ENCODE results near the gene CCDC181.
A peak's percentile ranks its signal among the peaks of the same experiment; 100 is the strongest.
"Not testable (repeated sequence)": the region's sequence is repeated elsewhere in the genome, so short reads cannot be mapped to it uniquely, and the experiment has no call there.

CCDC181 gene

DNA sequence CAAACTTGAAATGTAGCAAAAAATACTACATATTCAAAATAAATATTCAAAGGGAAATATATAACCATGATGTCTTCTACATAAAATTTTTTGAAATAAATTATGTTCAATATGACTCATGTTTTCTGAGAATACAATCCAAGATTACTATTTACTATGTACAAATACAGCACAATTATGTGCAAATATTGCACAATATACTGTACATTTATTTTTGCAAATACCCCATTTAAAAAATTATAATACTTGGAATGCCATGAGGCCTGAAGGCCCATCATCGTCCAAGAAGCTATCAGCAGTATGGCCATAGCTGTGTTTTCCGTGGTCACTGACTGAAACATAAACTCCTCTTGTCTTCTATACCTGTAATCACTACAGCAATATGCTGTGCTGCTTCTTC lies 12.3 kb downstream of the CCDC181 start:
- no peak overlapping the region for H3K4me3 ChIP-seq (ENCODE audit: low read depth, low read length)
- no peak for DNase-seq (ENCODE audit: low read depth)

DNA sequence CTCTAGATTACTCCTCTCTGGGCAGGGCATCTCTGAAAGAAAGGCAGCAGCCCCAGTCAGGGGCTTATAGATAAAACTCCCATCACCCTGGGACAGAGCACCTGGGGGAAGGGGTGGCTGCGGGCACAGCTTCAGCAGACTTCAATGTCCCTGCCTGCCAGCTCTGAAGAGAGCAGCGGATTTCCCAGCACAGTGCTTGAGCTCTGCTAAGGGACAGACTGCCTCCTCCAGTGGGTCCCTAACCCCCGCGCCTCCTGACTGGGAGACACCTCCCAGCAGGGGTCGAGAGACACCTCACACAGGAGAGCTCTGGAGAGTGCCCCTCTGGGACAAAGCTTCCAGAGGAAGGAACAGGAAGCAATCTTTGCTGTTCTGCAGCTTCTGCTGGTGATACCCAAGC lies 18.9 kb downstream of the CCDC181 start:
- DNase-seq (ENCODE audit: low read depth); H3K4me3 ChIP-seq (ENCODE audit: low read depth, low read length): not testable (repeated sequence)

DNA sequence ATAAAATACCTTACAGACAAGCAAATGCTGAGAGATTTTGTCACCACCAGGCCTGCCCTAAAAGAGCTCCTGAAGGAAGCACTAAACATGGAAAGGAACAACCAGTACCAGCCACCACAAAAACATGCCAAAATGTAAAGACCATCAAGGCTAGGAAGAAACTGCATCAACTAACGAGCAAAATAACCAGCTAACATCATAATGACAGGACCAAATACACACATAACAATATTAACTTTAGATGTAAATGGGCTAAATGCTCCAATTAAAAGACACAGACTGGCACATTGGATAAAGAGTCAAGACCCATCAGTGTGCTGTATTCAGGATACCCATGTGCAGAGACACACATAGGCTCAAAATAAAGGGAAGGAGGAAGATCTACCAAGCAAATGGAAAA lies 24.7 kb downstream of the CCDC181 start:
- not testable (repeated sequence) for H3K4me3 ChIP-seq (ENCODE audit: low read depth, low read length); DNase-seq (ENCODE audit: low read depth)

DNA sequence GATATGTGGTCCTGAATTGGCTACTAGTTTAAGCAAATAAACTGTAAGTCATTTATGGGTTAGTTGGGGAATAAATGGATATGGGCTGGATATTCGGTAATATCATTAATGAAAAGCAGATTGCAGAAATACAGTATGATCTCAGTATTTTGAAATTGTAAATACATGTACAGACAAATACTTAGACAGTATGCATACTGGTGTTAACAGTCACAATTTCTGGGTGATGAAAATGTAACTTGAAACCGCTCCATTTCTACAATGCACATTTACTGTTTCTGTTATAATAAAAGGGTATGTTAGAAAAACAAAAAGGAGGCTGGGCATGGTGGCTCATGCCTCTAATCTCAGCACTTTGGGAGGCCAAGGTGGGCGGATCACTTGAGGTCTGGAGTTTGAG lies 31.3 kb downstream of the CCDC181 start:
- no peak overlapping the region for H3K4me3 ChIP-seq (ENCODE audit: low read depth, low read length)
- no peak for DNase-seq (ENCODE audit: low read depth)

DNA sequence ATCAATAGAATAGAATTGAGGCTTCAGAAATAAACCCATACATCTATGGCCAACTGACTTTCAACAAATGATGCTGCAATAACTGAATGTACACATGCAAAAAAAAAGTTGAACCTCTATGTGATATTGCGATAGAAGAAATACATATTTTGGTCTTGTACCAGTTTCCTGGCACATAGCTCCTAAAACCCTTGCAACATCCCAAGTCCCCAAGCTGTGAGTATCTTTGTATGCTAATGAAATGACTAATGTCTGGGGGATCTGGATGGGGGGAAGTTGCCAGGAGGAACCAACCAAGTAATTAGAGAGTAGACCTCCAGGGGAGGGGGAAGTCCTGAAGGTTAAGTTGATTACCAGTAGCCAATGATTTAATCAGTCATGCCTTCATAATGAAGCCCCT lies 34.9 kb downstream of the CCDC181 start:
- no peak for DNase-seq (ENCODE audit: low read depth)
- H3K4me3 ChIP-seq (ENCODE audit: low read depth, low read length), result no peak overlapping the region

DNA sequence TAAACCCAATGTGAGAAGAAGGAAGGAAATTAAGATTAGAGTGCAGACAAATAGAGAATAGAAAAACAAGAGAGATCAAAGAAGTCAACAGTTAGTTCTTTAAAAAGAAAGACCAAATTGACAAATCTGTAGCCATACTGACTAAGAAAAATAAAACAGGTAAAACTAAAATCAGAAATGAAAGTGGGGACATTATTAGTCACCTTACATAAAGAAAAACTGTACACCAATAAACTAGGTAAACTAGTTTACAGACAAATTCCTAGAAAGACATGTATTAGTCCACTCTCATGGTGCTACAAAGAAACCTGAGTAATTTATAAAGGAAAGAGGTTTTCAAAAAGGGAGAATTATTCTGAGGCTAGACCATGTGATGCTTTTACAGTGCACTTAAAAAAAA lies 37.0 kb downstream of the CCDC181 start:
- DNase-seq (ENCODE audit: low read depth), result no peak

DNA sequence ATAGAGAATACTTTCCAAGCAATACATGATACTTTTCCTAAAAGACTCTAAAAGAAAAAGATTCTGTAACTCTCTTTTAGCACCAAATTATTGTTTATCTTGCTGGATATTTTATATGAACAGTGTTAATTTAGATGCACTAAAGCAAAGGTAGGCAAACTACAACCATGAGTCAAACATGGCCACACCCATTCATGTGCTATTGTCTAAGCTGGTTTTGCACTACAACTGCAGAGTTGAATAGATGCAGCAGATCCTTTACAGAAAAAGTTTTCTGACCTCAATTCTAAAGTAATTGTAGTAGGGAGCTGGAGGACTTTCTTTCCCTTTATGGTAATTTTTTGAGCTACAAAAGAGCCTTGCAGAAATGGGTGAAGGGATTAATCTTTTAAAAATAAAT lies 39.9 kb downstream of the CCDC181 start:
- H3K4me3 ChIP-seq (ENCODE audit: low read depth, low read length), result no peak overlapping the region

More for the DNA sequence above, 37.0 kb downstream of the CCDC181 start:
- H3K4me3 ChIP-seq (ENCODE audit: low read depth, low read length), result no peak overlapping the region

DNA sequence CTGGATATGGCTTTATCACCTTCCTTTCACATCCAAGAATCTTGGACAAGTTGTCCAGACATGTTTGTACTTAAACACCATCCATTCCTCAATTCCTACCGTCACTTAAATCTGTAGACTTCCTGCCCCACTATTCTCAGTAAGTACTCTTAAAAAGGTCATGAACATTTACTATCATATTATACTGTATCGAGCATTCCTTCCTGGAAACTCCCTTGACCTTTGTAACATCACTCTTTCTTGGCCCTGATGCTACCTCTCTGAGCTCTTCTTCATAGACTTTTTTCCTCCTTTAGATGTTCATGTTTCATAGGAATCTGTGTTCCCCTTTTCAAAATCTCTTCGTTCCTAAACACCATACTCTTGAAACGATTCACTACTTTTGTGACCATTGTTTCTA lies 43.8 kb downstream of the CCDC181 start:
- no peak overlapping the region for H3K4me3 ChIP-seq (ENCODE audit: low read depth, low read length)
- DNase-seq (ENCODE audit: low read depth), result no peak

More for the DNA sequence above, 39.9 kb downstream of the CCDC181 start:
- no peak for DNase-seq (ENCODE audit: low read depth)

DNA sequence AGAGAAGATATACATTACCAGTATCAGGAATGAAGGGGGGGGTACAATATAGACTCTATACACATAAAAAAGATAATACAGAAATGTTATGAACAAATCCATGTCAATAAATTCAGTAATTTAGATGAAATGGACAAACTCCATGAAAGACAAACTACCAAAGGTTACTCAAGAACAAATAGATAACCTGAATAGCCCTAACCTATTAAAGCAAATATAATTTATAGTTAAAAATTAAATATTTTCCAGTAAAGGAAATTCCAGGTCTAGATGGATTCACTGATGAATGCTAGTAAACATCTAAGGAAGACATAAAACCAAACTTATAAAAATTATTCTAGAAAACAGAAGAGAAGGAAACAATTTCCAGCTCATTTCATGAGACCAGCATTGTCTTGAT lies 46.1 kb downstream of the CCDC181 start:
- H3K4me3 ChIP-seq (ENCODE audit: low read depth, low read length), result no peak overlapping the region
- DNase-seq (ENCODE audit: low read depth), result no peak

DNA sequence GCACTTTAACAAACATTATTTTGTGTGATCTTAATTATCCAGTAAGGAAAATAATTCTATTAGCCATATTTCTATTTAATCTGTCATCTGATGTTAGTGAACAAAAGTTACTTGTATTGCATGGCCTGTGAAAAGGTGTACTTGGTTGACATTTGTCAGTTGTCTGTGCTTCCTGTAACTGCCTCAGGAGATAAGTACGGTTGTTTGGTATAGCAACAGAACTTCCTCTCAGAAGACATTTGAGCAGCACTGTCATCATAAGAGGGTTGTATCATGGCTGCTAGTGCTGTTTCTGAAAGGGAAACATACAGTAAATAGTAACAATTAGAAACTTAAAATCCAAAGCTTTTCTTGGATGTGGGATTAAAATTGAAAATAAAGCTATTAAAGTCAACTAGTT lies 55.9 kb downstream of the CCDC181 start:
- no peak for DNase-seq (ENCODE audit: low read depth)
- H3K4me3 ChIP-seq (ENCODE audit: low read depth, low read length), result no peak overlapping the region

DNA sequence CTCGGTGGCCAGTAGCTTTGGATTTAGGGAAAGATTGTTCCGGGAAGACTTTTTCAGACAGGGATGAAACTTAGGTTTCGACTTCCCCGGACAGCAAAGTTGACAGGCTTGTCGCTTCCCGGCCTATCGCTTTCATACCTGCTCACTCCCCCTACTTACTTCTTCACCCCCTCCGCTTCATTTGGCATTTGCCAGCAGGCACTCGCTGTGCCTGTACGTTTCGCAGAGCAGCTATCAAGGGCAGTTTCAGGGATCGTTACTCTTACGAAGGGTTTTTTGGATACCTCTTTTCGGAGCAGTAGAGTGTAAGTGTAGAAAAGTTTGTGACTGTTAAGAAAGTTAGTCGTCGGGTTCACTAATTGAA lies 58.9 kb downstream of the CCDC181 start:
- DNase-seq (ENCODE audit: low read depth), result no peak
- peak overlapping the region; percentile 89 for H3K4me3 ChIP-seq (ENCODE audit: low read depth, low read length)

DNA sequence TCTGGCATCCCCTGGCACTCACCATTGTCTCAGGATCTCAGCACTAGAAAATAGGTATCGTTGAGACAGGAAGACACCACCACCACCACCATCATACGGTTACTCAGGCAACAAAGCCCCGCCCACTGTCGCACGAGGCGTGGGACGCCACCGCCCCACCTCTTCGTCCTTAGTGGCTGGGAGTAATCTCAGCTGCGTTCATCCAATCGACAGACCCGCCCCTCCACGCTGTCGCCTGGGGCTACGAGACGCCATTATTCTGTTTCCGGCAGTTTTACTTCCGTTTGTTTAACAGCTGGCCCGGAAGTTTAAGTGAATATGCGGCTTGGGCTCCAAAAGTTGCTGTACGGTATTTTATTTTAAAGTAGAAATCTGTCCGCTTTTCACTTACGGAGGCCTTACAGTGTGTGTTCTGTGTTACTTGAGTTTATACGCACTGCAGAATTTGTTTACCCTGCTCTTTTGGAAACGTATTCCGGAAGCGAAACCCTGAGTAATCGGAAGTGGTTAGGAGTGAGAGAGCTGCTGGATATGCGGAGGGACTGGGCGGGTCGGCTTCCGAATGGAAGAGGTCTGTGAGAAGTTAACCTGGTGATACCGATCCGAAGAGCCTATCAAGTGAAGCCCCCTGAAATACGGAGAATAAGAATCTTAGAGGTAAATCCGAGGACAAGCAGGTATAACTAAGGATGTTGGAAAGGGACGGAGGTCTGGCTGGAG lies 59.4 kb downstream of the CCDC181 start, which contains the start of the genes BLZF1 and NME7:
Gene BLZF1 (plus strand): TSS at position 510 of the 720 bp plus-strand sequence. CDS start 1,328 bp downstream, outside the sequence.
Gene NME7 (minus strand): TSS at position 112 of the 720 bp plus-strand sequence. CDS start 87 bp downstream, at position 25.
- DNase-seq (ENCODE audit: low read depth), result peak; percentile 87
- peak within 1 kb of the TSS; percentile 89 for H3K4me3 ChIP-seq (ENCODE audit: low read depth, low read length)

DNA sequence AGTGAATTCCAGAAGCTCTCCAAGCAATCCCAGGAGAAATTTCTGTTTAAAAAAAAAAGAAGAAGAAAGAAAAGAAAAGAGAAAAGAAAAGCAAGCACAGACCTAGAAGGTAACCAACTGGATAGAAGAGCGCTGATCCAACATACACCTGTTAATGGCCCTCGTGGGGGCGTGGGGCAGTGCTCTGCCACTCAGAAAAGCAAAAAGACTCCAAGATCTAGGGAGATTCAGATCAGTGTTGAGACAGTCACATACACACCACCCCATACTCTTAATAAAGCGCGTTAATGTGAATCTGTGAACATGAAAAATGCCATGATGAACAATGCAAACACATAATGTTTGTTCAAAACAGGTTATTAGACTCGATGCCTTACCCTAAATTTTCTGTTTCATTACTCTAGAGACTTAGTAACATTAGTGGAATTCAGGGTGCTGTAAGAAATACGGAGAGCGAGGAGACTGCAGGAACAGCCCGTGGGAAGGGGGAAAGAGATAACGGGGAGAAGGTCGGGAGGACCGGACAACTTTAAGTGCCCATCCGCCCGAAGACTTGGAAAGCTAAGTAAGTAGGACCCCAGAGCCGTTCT lies 60.1 kb downstream of the CCDC181 start:
- peak overlapping the region; percentile 89 for H3K4me3 ChIP-seq (ENCODE audit: low read depth, low read length)
- no peak for DNase-seq (ENCODE audit: low read depth)

DNA sequence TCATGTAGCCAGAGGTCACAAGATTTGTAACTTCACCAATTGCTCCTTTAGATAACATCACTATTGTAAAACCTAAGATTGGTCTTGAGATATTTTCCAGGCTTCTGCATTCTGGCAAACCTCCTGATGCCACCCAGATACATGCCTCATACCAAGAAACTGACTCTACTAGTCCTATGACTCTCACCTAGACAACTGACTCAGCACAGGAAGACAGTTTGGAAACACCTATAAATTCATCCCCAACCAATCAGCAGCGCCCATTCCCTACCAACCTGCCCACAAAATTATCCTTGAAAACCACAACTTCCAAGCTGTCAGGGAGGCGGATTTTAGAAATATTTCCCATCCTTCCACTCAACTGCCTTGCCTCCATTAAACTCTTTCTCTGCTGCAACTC lies 62.3 kb downstream of the CCDC181 start:
- H3K4me3 ChIP-seq (ENCODE audit: low read depth, low read length), result no peak overlapping the region
- no peak for DNase-seq (ENCODE audit: low read depth)

DNA sequence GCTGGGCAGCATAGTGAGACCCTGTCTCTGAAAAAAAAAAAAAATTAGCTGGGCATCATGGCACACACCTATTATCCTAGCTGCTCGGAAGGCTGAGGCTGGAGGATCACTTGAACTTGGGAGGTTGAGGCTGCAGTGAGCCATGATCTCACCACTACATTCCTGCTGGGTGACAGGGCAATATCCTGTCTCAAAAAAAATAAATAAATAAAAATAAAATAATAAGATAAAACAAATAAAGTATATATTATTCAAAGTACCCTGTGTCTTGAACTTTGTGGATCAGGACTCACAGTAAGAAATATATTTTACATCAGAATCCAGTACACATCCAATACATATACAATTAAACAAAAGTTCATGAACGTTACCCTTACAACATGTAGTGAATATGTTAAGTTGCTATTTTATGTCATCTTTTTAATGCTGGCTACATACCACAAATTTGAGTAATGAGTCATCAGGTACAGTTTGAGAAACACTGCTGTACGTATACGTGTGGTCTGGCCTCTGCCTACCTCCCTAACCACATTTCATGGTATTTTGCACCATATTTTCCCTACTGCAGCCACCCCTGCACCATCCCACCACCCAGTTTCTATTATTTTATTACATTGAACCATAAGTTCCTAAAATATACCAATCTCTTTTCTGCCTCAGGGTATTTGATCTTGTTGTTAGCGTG lies 64.1 kb downstream of the CCDC181 start:
- peak; percentile 83 for DNase-seq (ENCODE audit: low read depth)
- no peak overlapping the region for H3K4me3 ChIP-seq (ENCODE audit: low read depth, low read length)

DNA sequence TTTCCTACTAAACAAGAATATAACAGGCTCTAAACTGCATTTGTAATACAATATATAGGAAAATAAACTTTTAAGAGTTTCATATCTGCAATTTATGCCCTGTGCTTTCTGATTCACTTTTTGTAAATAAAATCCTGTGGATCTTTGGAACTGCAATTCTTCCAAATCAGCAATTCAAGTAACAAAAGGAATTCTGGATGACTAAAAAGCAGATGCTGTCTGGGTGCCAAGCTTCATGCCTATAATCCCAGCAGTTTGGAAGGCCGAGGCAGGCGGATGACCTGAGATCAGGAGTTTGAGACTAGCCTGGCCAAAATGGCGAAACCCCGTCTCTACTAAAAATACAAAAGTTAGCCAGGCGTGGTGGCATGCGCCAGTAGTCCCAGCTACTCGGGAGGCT lies 66.0 kb downstream of the CCDC181 start:
- no peak for DNase-seq (ENCODE audit: low read depth)
- H3K4me3 ChIP-seq (ENCODE audit: low read depth, low read length), result no peak overlapping the region

DNA sequence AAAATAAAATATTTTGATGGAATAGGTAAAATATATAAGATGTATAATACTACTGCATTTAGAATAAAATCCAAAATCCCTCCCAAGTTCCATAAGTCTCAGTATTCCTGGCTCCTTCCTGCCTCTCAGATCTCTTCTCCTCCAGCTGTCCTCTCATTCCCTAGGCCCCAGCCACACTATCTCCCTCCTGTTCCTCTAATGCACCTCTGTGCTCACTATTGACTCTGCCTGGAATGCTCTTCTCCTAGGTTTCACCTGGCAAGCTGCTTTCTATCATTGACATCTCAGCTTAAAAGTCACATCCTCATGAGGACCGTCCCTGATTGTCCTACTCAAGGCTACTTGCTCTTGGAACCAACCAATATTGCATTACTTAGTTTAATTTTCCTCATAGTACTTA lies 66.9 kb downstream of the CCDC181 start:
- no peak overlapping the region for H3K4me3 ChIP-seq (ENCODE audit: low read depth, low read length)
- no peak for DNase-seq (ENCODE audit: low read depth)

DNA sequence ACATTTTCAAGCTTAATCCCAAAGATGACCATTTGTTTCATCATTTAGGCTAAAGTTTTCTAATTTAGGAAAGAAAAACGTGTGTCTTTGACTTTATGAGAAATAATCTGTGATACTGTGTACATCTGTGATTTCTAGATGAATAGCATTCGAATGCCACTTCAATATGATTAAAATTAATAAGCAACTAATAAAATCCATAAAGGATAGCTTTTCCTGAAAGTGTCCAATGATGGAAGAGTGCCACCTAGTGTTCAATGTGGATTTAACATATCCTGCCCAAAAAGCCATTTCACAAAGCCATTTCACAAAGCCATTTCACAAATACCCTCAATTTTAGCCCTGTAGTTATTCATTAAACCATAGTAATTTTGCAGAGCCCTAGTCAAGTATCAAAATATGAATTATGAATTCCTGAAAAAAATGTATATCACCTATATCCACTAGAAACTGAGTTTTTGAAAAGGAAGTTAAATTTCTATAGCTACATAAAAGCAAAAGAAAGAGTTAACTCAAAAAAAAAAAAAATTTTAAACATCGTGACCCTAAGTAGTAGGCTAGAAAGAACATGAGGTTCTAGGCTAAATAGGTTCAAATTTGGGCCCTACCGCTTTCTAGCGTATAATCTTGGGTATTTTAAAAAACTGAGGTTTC lies 78.8 kb downstream of the CCDC181 start:
- no peak for DNase-seq (ENCODE audit: low read depth)
- no peak overlapping the region for H3K4me3 ChIP-seq (ENCODE audit: low read depth, low read length)

DNA sequence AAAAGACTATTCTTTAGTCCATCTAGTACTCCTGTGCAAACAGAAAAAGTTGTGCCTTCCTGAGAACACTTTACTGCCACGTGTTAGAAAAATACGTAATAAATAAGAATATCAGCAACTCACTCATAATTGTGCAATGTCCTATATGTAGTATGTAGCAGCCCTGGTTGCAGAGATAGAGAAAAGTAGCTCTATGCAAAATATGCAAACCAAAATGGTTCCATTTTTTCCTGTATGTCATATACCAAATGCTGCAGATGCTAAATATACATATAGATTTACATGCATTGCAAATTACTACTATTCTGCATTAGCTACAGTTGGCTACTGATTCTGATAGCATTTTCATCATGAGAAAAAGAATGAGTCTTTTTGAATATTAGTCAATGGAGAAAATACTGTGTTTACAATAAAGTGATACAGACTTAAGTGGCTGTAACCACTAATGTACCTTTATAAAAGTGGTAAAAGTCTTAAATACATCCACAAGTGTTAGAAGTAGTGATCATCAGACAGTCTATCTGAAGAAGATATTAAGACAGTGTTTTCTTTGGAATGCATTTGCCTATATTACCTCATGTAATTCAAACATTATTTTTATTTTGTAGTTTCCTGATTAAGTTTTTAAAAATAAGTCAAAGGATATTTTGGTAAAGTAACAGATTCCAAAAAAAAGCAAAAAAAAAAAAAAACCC lies 79.4 kb downstream of the CCDC181 start:
- no peak overlapping the region for H3K4me3 ChIP-seq (ENCODE audit: low read depth, low read length)
- no peak for DNase-seq (ENCODE audit: low read depth)

Data from skeletal muscle cell (primary cell).